GM23338 (cell line): Measurements from ENCODE around the gene MRPL48. TPM values are rescaled to one million over a fixed set of nuclear protein-coding genes. Genes with fewer than 3 reads are reported as not detected.

ENCODE experiments used
- ATAC-seq: fragments of 200-7000 bp; cut with Tn5 transposase; 3 replicates; pipeline ENCODE4 v1.9.1; 2020
- DNase-seq: peaks from one replicate; pipeline ENCODE4 v3.0.0-alpha.2; 2015; ENCODE audit warnings: low spot score
- H2AFZ ChIP-seq: fragments of 200-600 bp; sonication (generic); 2 replicates; pipeline ENCODE4 v1.8.0; 2016; ENCODE audit warnings: antibody characterized with exemption, mild to moderate bottlenecking, moderate library complexity
- H3F3A ChIP-seq: fragments of 200-600 bp; sonication (generic); replicated peaks from 2 replicates; pipeline ENCODE4 v1.8.0; 2017; ENCODE audit warnings: antibody characterized with exemption, mixed run types, low read depth
- H3K27ac ChIP-seq: fragments of 200-600 bp; sonication (generic); 2 replicates; pipeline ENCODE4 v1.6.1; 2016; ENCODE audit warnings: low read depth
- H3K27me3 ChIP-seq: fragments of 200-600 bp; sonication (generic); 2 replicates; pipeline ENCODE4 v1.8.0; 2016; ENCODE audit warnings: mild to moderate bottlenecking, mixed run types, moderate library complexity; ENCODE audit not compliant: insufficient read depth
- H3K36me3 ChIP-seq: fragments of 200-600 bp; sonication (generic); 2 replicates; pipeline ENCODE4 v1.8.0; 2016; ENCODE audit warnings: mild to moderate bottlenecking; ENCODE audit not compliant: insufficient read depth
- H3K4me1 ChIP-seq: fragments of 200-600 bp; sonication (generic); 2 replicates; pipeline ENCODE4 v1.8.0; 2016; ENCODE audit warnings: mild to moderate bottlenecking, moderate library complexity; ENCODE audit not compliant: insufficient read depth
- H3K4me2 ChIP-seq: fragments of 200-600 bp; sonication (generic); 2 replicates; pipeline ENCODE4 v1.7.1; 2017; ENCODE audit warnings: mixed run types
- H3K4me3 ChIP-seq: fragments of 200-600 bp; sonication (generic); 2 replicates; pipeline ENCODE4 v1.6.1; 2016; ENCODE audit warnings: mixed run types
- H3K79me2 ChIP-seq: fragments of 200-600 bp; sonication (generic); replicated peaks from 2 replicates; pipeline ENCODE4 v1.8.0; 2017; ENCODE audit warnings: mild to moderate bottlenecking; ENCODE audit not compliant: insufficient read depth
- H3K9me2 ChIP-seq: fragments of 200-600 bp; sonication (generic); 2 replicates; pipeline ENCODE4 v1.8.0; 2017; ENCODE audit not compliant: insufficient read depth
- H4K20me1 ChIP-seq: fragments of 200-600 bp; sonication (generic); replicated peaks from 2 replicates; pipeline ENCODE4 v1.8.0; 2017; ENCODE audit warnings: mild to moderate bottlenecking; ENCODE audit not compliant: insufficient read depth
- H3K27ac Mint-ChIP-seq: 2 replicates; pipeline ENCODE4 v1.8.0; 2020; ENCODE audit warnings: inconsistent platforms, mild to moderate bottlenecking, moderate library complexity, mixed read lengths
- H3K27me3 Mint-ChIP-seq: 3 replicates; pipeline ENCODE4 v1.8.0; 2022; ENCODE audit warnings: low read depth, mild to moderate bottlenecking, moderate library complexity, mixed read lengths, inconsistent platforms; ENCODE audit not compliant: insufficient read depth, poor library complexity
- H3K36me3 Mint-ChIP-seq: 3 replicates; pipeline ENCODE4 v1.8.0; 2021; ENCODE audit warnings: low read depth, mild to moderate bottlenecking, inconsistent platforms, moderate library complexity, mixed read lengths
- H3K4me1 Mint-ChIP-seq: 3 replicates; pipeline ENCODE4 v1.8.0; 2020; ENCODE audit warnings: mild to moderate bottlenecking, inconsistent platforms, mixed read lengths
- H3K4me3 Mint-ChIP-seq: 3 replicates; pipeline ENCODE4 v1.8.0; 2021; ENCODE audit warnings: moderate library complexity, mild to moderate bottlenecking, inconsistent platforms, mixed read lengths
- H3K9me3 Mint-ChIP-seq: 3 replicates; pipeline ENCODE4 v1.8.0; 2020; ENCODE audit warnings: moderate library complexity, mild to moderate bottlenecking, inconsistent platforms, mixed read lengths
- CREB1 ChIP-seq: fragments of 250-450 bp; sonication (Bioruptor Pico); IDR thresholded peaks from 2 replicates; pipeline ENCODE4 v1.5.0; 2020; ENCODE audit warnings: low read depth, mild to moderate bottlenecking, moderate library complexity
- CTCF ChIP-seq, 2 experiments: fragments of 200-600 bp in 1 of 2; sonication (generic) in 1 of 2; conservative IDR thresholded peaks; 2 replicates each; pipeline versions ENCODE4 v1.5.1 to v1.6.1; 2016 to 2017; ENCODE audit warnings: antibody characterized with exemption in 2 of 2, low read depth in 2 of 2, mild to moderate bottlenecking in 2 of 2, moderate library complexity in 1 of 2
- ETS1 ChIP-seq: IDR thresholded peaks from 2 replicates; pipeline ENCODE4 v1.6.1; 2016; ENCODE audit warnings: antibody characterized with exemption
- EZH2 ChIP-seq: fragments of 200-600 bp; sonication (generic); IDR thresholded peaks from one replicate; pipeline ENCODE4 v1.8.0; 2017; ENCODE audit warnings: antibody characterized with exemption, mild to moderate bottlenecking, low read depth; ENCODE audit not compliant: unreplicated experiment
- EZH2phosphoT487 ChIP-seq: fragments of 200-600 bp; sonication (generic); IDR thresholded peaks from one replicate; pipeline ENCODE4 v1.8.1; 2018; ENCODE audit warnings: antibody characterized with exemption; ENCODE audit not compliant: unreplicated experiment
- JUNB ChIP-seq: IDR thresholded peaks from one replicate; pipeline ENCODE4 v1.6.1; 2016; ENCODE audit warnings: antibody characterized with exemption; ENCODE audit not compliant: unreplicated experiment
- NANOG ChIP-seq: IDR thresholded peaks from 2 replicates; pipeline ENCODE4 v1.6.1; 2016; ENCODE audit warnings: antibody characterized with exemption, borderline replicate concordance
- POLR2AphosphoS5 ChIP-seq: IDR thresholded peaks from 2 replicates; pipeline ENCODE4 v1.6.1; 2016; ENCODE audit warnings: antibody characterized with exemption, low read depth
- REST ChIP-seq: IDR thresholded peaks from one replicate; pipeline ENCODE4 v1.6.1; 2018; ENCODE audit warnings: antibody characterized with exemption; ENCODE audit not compliant: unreplicated experiment
- STAT1 ChIP-seq: IDR thresholded peaks from one replicate; pipeline ENCODE4 v1.6.1; 2016; ENCODE audit warnings: antibody characterized with exemption; ENCODE audit not compliant: unreplicated experiment
- ZNF114 ChIP-seq: fragments of 250-450 bp; sonication (Bioruptor Pico); IDR thresholded peaks from 2 replicates; pipeline ENCODE4 v1.5.0; 2020; ENCODE audit warnings: mild to moderate bottlenecking, moderate library complexity
- ZNF331 ChIP-seq: fragments of 250-450 bp; sonication (Bioruptor Pico); IDR thresholded peaks from 2 replicates; pipeline ENCODE4 v1.5.0; 2020; ENCODE audit warnings: low read depth, mild to moderate bottlenecking, moderate library complexity
- ZNF462 ChIP-seq: fragments of 250-450 bp; sonication (Bioruptor Pico); IDR thresholded peaks from 2 replicates; pipeline ENCODE4 v1.5.0; 2020; ENCODE audit warnings: mild to moderate bottlenecking, moderate library complexity
- polyA plus RNA-seq: library from polyadenylated mRNA; unstranded; fragments of >200 nt; fragmentation: Nextera tagmentation; extraction: Ambion mirVana; gene quantifications from 2 replicates; pipeline ENCODE4 v1.2.1, GENCODE V29; 2016
- total RNA-seq: library from RNA; depleted of rRNA; stranded (reverse); fragments of >200 nt; shearing (Covaris generic); gene quantifications from 2 replicates; pipeline ENCODE4 v1.2.3, GENCODE V29; 2014

Gene MRPL48
- total and polyA plus RNA-seq, 2 experiments from 2014 or later, result 24.1 to 103 TPM

GRCh38 chr11:73872749-73873357, 85.2 kb downstream of the MRPL48 start:
- peaks cover 50% of the 10 kb centered on the region for H3K36me3 Mint-ChIP-seq
- Histone ChIP-seq H3K9me2 (no peaks in the 10 kb centered on the region), H4K20me1 (peaks cover 14% of the 10 kb centered on the region), H2AFZ (no peak overlapping the region), H3K36me3 (peaks cover 21% of the 10 kb centered on the region), H3K4me1 (peaks cover 30% of the 10 kb centered on the region), H3F3A (peaks cover 21% of the 10 kb centered on the region), H3K4me3 (no peak overlapping the region), H3K27me3 (no peaks in the 10 kb centered on the region), H3K4me2 (no peak overlapping the region), H3K79me2 (peaks cover 36% of the 10 kb centered on the region), H3K27ac (no peak overlapping the region)
- no peaks in the 10 kb centered on the region for H3K9me3 Mint-ChIP-seq
- TF ChIP-seq ETS1 (no peak), STAT1 (no peak), CREB1 (CRISPR knock-in tag) (no peak), CTCF (conservative IDR thresholded peaks at IDR 0.05; ENCODE audit: low read depth in 2 of 2) (no peak), ZNF331 (CRISPR knock-in tag) (no peak), ZNF462 (CRISPR knock-in tag) (no peak), ZNF114 (CRISPR knock-in tag) (no peak), POLR2AphosphoS5 (no peak), JUNB (no peak), EZH2phosphoT487 (no peak), REST (no peak), EZH2 (no peak), NANOG (no peak)
- H3K27ac Mint-ChIP-seq, result no peak overlapping the region
- DNase-seq, result no peak
- ATAC-seq, result no peak
- H3K4me3 Mint-ChIP-seq, result no peak overlapping the region
- peaks cover 18% of the 10 kb centered on the region for H3K4me1 Mint-ChIP-seq
- H3K27me3 Mint-ChIP-seq, result peaks cover 12% of the 10 kb centered on the region
